22Rv1 (cell line): ENCODE results near the gene NTN1.
A peak's percentile ranks its signal among the peaks of the same experiment; 100 is the strongest.

Source experiments
- ZFX ChIP-seq: fragments of 450-650 bp; IDR thresholded peaks from 2 replicates; pipeline ENCODE4 v1.6.1; 2017; ENCODE audit warnings: antibody characterized with exemption, borderline replicate concordance
- TF ChIP-seq, protein P1 (sequence below): fragments of 450-650 bp; IDR thresholded peaks from 2 replicates; pipeline ENCODE4 v1.5.1; 2017; ENCODE audit warnings: mild to moderate bottlenecking

DNA sequence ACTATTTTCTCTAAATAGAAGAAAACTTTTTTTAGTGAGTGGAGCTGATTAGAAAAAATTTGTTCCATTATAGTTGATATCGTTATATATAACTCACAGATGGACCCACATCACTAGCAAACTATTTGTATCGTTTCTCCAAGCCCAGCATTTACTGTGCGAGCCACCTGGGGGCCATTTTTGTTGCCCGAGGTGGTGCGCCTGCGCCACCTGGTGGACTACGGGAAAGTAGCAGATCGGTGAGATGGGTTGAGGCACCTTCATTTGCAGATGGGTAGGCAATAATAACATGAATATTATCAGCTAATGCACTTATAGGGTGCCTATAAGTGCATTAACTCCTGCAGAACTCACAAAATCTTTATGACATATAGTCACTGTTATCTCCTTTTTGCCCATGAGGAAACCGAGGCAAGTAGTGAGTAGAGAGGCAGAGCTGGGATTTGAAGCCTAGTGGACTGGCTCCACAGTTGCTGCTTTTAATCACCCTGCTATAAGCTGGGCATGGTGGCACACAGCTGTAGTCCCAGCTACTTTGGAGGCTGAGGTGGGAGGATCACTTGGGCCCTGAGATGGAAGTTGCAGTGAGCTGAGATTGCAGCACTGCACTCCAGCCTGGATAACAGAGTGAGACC lies 23.2 kb upstream of the NTN1 start:
- TF ChIP-seq, protein P1, sequence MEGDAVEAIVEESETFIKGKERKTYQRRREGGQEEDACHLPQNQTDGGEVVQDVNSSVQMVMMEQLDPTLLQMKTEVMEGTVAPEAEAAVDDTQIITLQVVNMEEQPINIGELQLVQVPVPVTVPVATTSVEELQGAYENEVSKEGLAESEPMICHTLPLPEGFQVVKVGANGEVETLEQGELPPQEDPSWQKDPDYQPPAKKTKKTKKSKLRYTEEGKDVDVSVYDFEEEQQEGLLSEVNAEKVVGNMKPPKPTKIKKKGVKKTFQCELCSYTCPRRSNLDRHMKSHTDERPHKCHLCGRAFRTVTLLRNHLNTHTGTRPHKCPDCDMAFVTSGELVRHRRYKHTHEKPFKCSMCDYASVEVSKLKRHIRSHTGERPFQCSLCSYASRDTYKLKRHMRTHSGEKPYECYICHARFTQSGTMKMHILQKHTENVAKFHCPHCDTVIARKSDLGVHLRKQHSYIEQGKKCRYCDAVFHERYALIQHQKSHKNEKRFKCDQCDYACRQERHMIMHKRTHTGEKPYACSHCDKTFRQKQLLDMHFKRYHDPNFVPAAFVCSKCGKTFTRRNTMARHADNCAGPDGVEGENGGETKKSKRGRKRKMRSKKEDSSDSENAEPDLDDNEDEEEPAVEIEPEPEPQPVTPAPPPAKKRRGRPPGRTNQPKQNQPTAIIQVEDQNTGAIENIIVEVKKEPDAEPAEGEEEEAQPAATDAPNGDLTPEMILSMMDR, result peak; percentile 97
- no peak for TF ChIP-seq ZFX
